ENCODE measurements around the gene PINK1. TPM values are rescaled to one million over a fixed set of nuclear protein-coding genes. Genes with fewer than 3 reads are reported as not detected.

Gene PINK1
- polyA plus RNA-seq, 1 donor (not counting 4 experiments of a cell fraction or from before 2014, with no cell fraction given): 44.6 TPM

- DNase-seq (ENCODE audit: low read depth, low spot score) (no peak), FAIRE-seq (no peak)
- no peaks in the 10 kb centered on the region for H4K20me1 ChIP-seq (ENCODE audit: control insufficient read depth, extremely low read depth, insufficient read depth, low read length)
- dilution Hi-C loops (cut with MboI; ENCODE audit: extremely low pct_ligation_motif_present, low sequenced_read_pairs): no loop called here
- TF ChIP-seq CTCF (optimal IDR thresholded peaks at IDR 0.05 in 1 of 3, IDR thresholded peaks at IDR 0.05 in 1 of 3, conservative IDR thresholded peaks at IDR 0.05 in 1 of 3; ENCODE audit: extremely low read depth in 1 of 3, insufficient read depth in 2 of 3, low read length in 3 of 3) (no peak), EZH2 (IDR thresholded peaks at IDR 0.05; ENCODE audit: low read length) (no peak)
- H3K9me3 ChIP-seq (ENCODE audit: control insufficient read depth, low read depth, low read length): no peaks in the 10 kb centered on the region
- no peaks in the 10 kb centered on the region for H3K9me1 ChIP-seq (ENCODE audit: control insufficient read depth, extremely low read depth, insufficient read depth, low read length)
- H3K27me3 ChIP-seq (ENCODE audit: control insufficient read depth, extremely low read depth, insufficient read depth, low read length): no peaks in the 10 kb centered on the region
- H2AFZ ChIP-seq (ENCODE audit: control insufficient read depth, low read length): no peak overlapping the region
- H3K36me3 ChIP-seq (ENCODE audit: control insufficient read depth in 2 of 2, extremely low read depth in 1 of 2, insufficient read depth in 2 of 2, low read length in 2 of 2): peaks cover 21 to 36% of the 10 kb centered on the region in 2 experiments
- no peak overlapping the region for H3K27ac ChIP-seq (ENCODE audit: control insufficient read depth, insufficient read depth, low read length)
- no peak overlapping the region for H3K4me3 ChIP-seq (ENCODE audit: control insufficient read depth in 2 of 3, extremely low read depth in 1 of 3, insufficient read depth in 2 of 3, low read depth in 1 of 3, low read length in 3 of 3)
- H3K4me2 ChIP-seq (ENCODE audit: control insufficient read depth, extremely low read depth, insufficient read depth, low read depth, low read length): no peak overlapping the region
- H3K9ac ChIP-seq (ENCODE audit: control insufficient read depth, extremely low read depth, insufficient read depth, low read length): no peak overlapping the region
- H3K79me2 ChIP-seq (ENCODE audit: control insufficient read depth, insufficient read depth, low read length): no peaks in the 10 kb centered on the region
- H3K4me1 ChIP-seq (ENCODE audit: control insufficient read depth, extremely low read depth, insufficient read depth, low read length): no peaks in the 10 kb centered on the region
Measured at GRCh38 chr1:20643080-20643479, 9.8 kb downstream of the PINK1 start.

GRCh38 chr1:20644416-20644815 lies 11.2 kb downstream of the PINK1 start:
- Histone ChIP-seq H2AFZ (ENCODE audit: control insufficient read depth, low read length) (no peak overlapping the region), H3K4me1 (ENCODE audit: control insufficient read depth, extremely low read depth, insufficient read depth, low read length) (no peaks in the 10 kb centered on the region), H3K9me3 (ENCODE audit: control insufficient read depth, low read depth, low read length) (no peaks in the 10 kb centered on the region), H3K9me1 (ENCODE audit: control insufficient read depth, extremely low read depth, insufficient read depth, low read length) (no peaks in the 10 kb centered on the region), H3K36me3 (ENCODE audit: control insufficient read depth in 2 of 2, extremely low read depth in 1 of 2, insufficient read depth in 2 of 2, low read length in 2 of 2) (peaks cover 29 to 36% of the 10 kb centered on the region in 2 experiments), H3K79me2 (ENCODE audit: control insufficient read depth, insufficient read depth, low read length) (no peaks in the 10 kb centered on the region), H3K4me3 (ENCODE audit: control insufficient read depth in 2 of 3, extremely low read depth in 1 of 3, insufficient read depth in 2 of 3, low read depth in 1 of 3, low read length in 3 of 3) (no peak overlapping the region), H3K27me3 (ENCODE audit: control insufficient read depth, extremely low read depth, insufficient read depth, low read length) (no peaks in the 10 kb centered on the region), H3K27ac (ENCODE audit: control insufficient read depth, insufficient read depth, low read length) (no peak overlapping the region), H4K20me1 (ENCODE audit: control insufficient read depth, extremely low read depth, insufficient read depth, low read length) (no peaks in the 10 kb centered on the region), H3K9ac (ENCODE audit: control insufficient read depth, extremely low read depth, insufficient read depth, low read length) (no peak overlapping the region), H3K4me2 (ENCODE audit: control insufficient read depth, extremely low read depth, insufficient read depth, low read depth, low read length) (no peak overlapping the region)
- no peak for FAIRE-seq
- TF ChIP-seq CTCF (optimal IDR thresholded peaks at IDR 0.05 in 1 of 3, IDR thresholded peaks at IDR 0.05 in 1 of 3, conservative IDR thresholded peaks at IDR 0.05 in 1 of 3; ENCODE audit: extremely low read depth in 1 of 3, insufficient read depth in 2 of 3, low read length in 3 of 3) (no peak), EZH2 (IDR thresholded peaks at IDR 0.05; ENCODE audit: low read length) (no peak)
- dilution Hi-C loops (cut with MboI; ENCODE audit: extremely low pct_ligation_motif_present, low sequenced_read_pairs): no loop called here
- no peak for DNase-seq (ENCODE audit: low read depth, low spot score)

All from keratinocyte (primary cell).